PC-9 (cell line): ENCODE measurements around the gene WDR18. TPM values are rescaled to one million over a fixed set of nuclear protein-coding genes. Genes with fewer than 3 reads are reported as not detected.

Source experiments
- BruUV-seq: library from RNA; stranded (reverse); fragments of 400-500 nt; replicated peaks from 2 replicates; lab custom pipeline; 2021; lab: Mats Ljungman, UMichigan
- CTCF ChIA-PET: fragments of 300-600 bp; sonication (Branson Sonifier 250); formaldehyde crosslinking; loops from one replicate; lab custom pipeline; 2022; ENCODE audit warnings: antibody characterized with exemption; lab: Charles Lee
- POLR2A ChIA-PET: fragments of 300-600 bp; sonication (Branson Sonifier 250); formaldehyde crosslinking; loops from one replicate; lab custom pipeline; 2022; ENCODE audit warnings: antibody characterized with exemption; ENCODE audit not compliant: unreplicated experiment; lab: Charles Lee
- DNase-seq, 2 experiments: peaks; one replicate each; pipeline versions ENCODE4 v3.0.0 to v3.0.0-alpha.2; 2015 to 2022; ENCODE audit warnings: mixed read lengths in 1 of 2
- H2AFZ ChIP-seq: fragments of 200-600 bp; sonication (generic); 2 replicates; pipeline ENCODE4 v1.8.1; 2017; ENCODE audit warnings: antibody characterized with exemption
- H3F3A ChIP-seq: fragments of 200-600 bp; sonication (generic); 2 replicates; pipeline ENCODE4 v1.8.1; 2017; ENCODE audit warnings: antibody characterized with exemption, mild to moderate bottlenecking, low read depth; ENCODE audit not compliant: insufficient read depth
- H3K27ac ChIP-seq: fragments of 200-600 bp; sonication (generic); 2 replicates; pipeline ENCODE4 v1.6.1; 2016; ENCODE audit warnings: mixed run types
- H3K27me3 ChIP-seq: fragments of 200-600 bp; sonication (generic); 2 replicates; pipeline ENCODE4 v1.6.1; 2016; ENCODE audit warnings: low read depth, mixed run types; ENCODE audit not compliant: insufficient read depth
- H3K36me3 ChIP-seq: fragments of 200-600 bp; sonication (generic); 2 replicates; pipeline ENCODE4 v1.6.1; 2016; ENCODE audit warnings: low read depth, mixed run types
- H3K4me1 ChIP-seq: fragments of 200-600 bp; sonication (generic); replicated peaks from 2 replicates; pipeline ENCODE4 v1.6.1; 2016; ENCODE audit warnings: mixed run types; ENCODE audit not compliant: insufficient read depth
- H3K4me2 ChIP-seq: fragments of 200-600 bp; sonication (generic); 2 replicates; pipeline ENCODE4 v1.6.1; 2017; ENCODE audit warnings: mixed run types
- H3K4me3 ChIP-seq: fragments of 200-600 bp; sonication (generic); 2 replicates; pipeline ENCODE4 v1.6.1; 2016; ENCODE audit warnings: mixed run types
- H3K79me2 ChIP-seq: fragments of 200-600 bp; sonication (generic); 2 replicates; pipeline ENCODE4 v1.6.1; 2017; ENCODE audit warnings: low read depth, mixed run types
- H3K9me2 ChIP-seq: fragments of 200-600 bp; sonication (generic); 2 replicates; pipeline ENCODE4 v1.8.1; 2017; ENCODE audit warnings: mild to moderate bottlenecking; ENCODE audit not compliant: insufficient read depth
- H3K9me3 ChIP-seq: fragments of 200-600 bp; sonication (generic); 2 replicates; pipeline ENCODE4 v1.8.1; 2016; ENCODE audit warnings: low read depth; ENCODE audit not compliant: insufficient read depth
- H4K20me1 ChIP-seq: fragments of 200-600 bp; sonication (generic); 2 replicates; pipeline ENCODE4 v1.8.1; 2017; ENCODE audit not compliant: insufficient read depth
- CTCF ChIP-seq: fragments of 200-600 bp; sonication (generic); conservative IDR thresholded peaks from 2 replicates; pipeline ENCODE4 v1.6.1; 2017; ENCODE audit warnings: mixed run types, antibody characterized with exemption, mild to moderate bottlenecking, moderate library complexity
- EZH2 ChIP-seq: fragments of 200-600 bp; sonication (generic); IDR thresholded peaks from 2 replicates; pipeline ENCODE4 v1.8.0; 2017; ENCODE audit warnings: antibody characterized with exemption, low read depth
- intact Hi-C: fragments of 100-400 bp; cut with micrococcal nuclease; formaldehyde crosslinking; loops from one replicate; pipeline ENCODE4 v1.10.0; 2022; ENCODE audit not compliant: unreplicated experiment
- total RNA-seq: library from RNA; stranded (reverse); gene quantifications from 2 replicates; pipeline ENCODE4 v1.2.3, GENCODE V29; 2021

WDR18 gene
- total RNA-seq, 1 experiment from 2014 or later: 61.5 TPM

- BruUV-seq: TSS peak; percentile 46
- intact Hi-C loops: no loop called here
Measured at GRCh38 chr19:1009041-1009980, 25.2 kb downstream of the WDR18 start.

GRCh38 chr19:1009981-1010538, 25.9 kb downstream of the WDR18 start:
- ChIA-PET CTCF (no interaction called here), POLR2A (no interaction called here)
- Histone ChIP-seq H3F3A (peaks cover 8% of the 10 kb centered on the region; the same call in 1 of the 2 replicates), H2AFZ (no peak overlapping the region), H3K4me3 (no peak overlapping the region), H3K9me2 (no peaks in the 10 kb centered on the region), H3K4me1 (no peaks in the 10 kb centered on the region), H3K36me3 (no peaks in the 10 kb centered on the region), H3K9me3 (no peaks in the 10 kb centered on the region), H3K4me2 (no peak overlapping the region), H3K27me3 (no peaks in the 10 kb centered on the region), H3K27ac (no peak overlapping the region), H4K20me1 (peaks cover 26% of the 10 kb centered on the region), H3K79me2 (peaks cover 11% of the 10 kb centered on the region)
- intact Hi-C loops: no loop called here
- no TSS peak for BruUV-seq
- no peak for DNase-seq
- TF ChIP-seq CTCF (no peak), EZH2 (no peak)

More at GRCh38 chr19:1009041-1009980, 25.2 kb downstream of the WDR18 start:
- Histone ChIP-seq H3K4me3 (no peak overlapping the region), H4K20me1 (peaks cover 19% of the 10 kb centered on the region), H3K4me1 (no peaks in the 10 kb centered on the region), H3K27ac (no peak overlapping the region), H3K79me2 (peaks cover 4% of the 10 kb centered on the region; the same call in 1 of the 2 replicates), H3K4me2 (no peak overlapping the region), H2AFZ (no peak overlapping the region), H3K9me3 (no peaks in the 10 kb centered on the region), H3K27me3 (no peaks in the 10 kb centered on the region), H3F3A (peaks cover 8% of the 10 kb centered on the region; the same call in 1 of the 2 replicates), H3K9me2 (no peaks in the 10 kb centered on the region), H3K36me3 (no peaks in the 10 kb centered on the region)
- ChIA-PET POLR2A (no interaction called here), CTCF (no interaction called here)
- TF ChIP-seq CTCF (no peak), EZH2 (no peak)
- no peak for DNase-seq

- Histone ChIP-seq H3K36me3 (no peaks in the 10 kb centered on the region), H4K20me1 (peaks cover 34% of the 10 kb centered on the region)
- BruUV-seq: no TSS peak
Measured at GRCh38 chr19:1010586-1011510, 26.7 kb downstream of the WDR18 start.

More at GRCh38 chr19:1010586-1011510, 26.7 kb downstream of the WDR18 start:
- intact Hi-C loops: no loop called here
- Histone ChIP-seq H3K9me3 (no peaks in the 10 kb centered on the region), H3K4me3 (no peak overlapping the region), H3K4me2 (no peak overlapping the region), H2AFZ (no peak overlapping the region), H3K4me1 (no peaks in the 10 kb centered on the region), H3F3A (peaks cover 8% of the 10 kb centered on the region; the same call in 1 of the 2 replicates), H3K79me2 (peaks cover 19% of the 10 kb centered on the region), H3K27ac (no peak overlapping the region), H3K9me2 (no peaks in the 10 kb centered on the region), H3K27me3 (no peaks in the 10 kb centered on the region)
- DNase-seq: no peak
- CTCF ChIA-PET: no interaction called here
- POLR2A ChIA-PET: no interaction called here
- no peak for TF ChIP-seq CTCF
- no peak for TF ChIP-seq EZH2
